ENCODE data around the gene METTL27.
A peak's percentile ranks its signal among the peaks of the same experiment; 100 is the strongest.
"Not testable (repeated sequence)": the region's sequence is repeated elsewhere in the genome, so short reads cannot be mapped to it uniquely, and the experiment has no call there.

The METTL27 gene

GRCh38 chr7:73842067-73842976 lies at the start of gene METTL27:
Gene METTL27, minus strand, starts transcription at chr7:73842516. Its CDS starts 376 bp downstream, at chr7:73842140.
- peak; percentile 91 for DNase-seq
- ATAC-seq, result peak; percentile 99

GRCh38 chr7:73891178-73891885 lies 49.0 kb upstream of the METTL27 start:
- DNase-seq (no peak), ATAC-seq (no peak)

- DNase-seq (no peak), ATAC-seq (no peak)
These were observed 48.3 kb upstream of the METTL27 start for GRCh38 chr7:73890555-73891147.

- DNase-seq (no peak), ATAC-seq (no peak)
These were observed 46.6 kb upstream of the METTL27 start for GRCh38 chr7:73888959-73889358.

- DNase-seq (no peak), ATAC-seq (no peak)
These were observed 45.4 kb upstream of the METTL27 start for GRCh38 chr7:73887762-73888161.

GRCh38 chr7:73885975-73886798 lies 43.9 kb upstream of the METTL27 start:
- no peak for ATAC-seq
- no peak for DNase-seq

- ATAC-seq (no peak), DNase-seq (no peak)
These were observed 43.2 kb upstream of the METTL27 start for GRCh38 chr7:73885433-73885974.

GRCh38 chr7:73884867-73885422 lies 42.6 kb upstream of the METTL27 start:
- ATAC-seq, DNase-seq: not testable (repeated sequence)

- DNase-seq (no peak), ATAC-seq (no peak)
These were observed 39.7 kb upstream of the METTL27 start for GRCh38 chr7:73882047-73882402.

- DNase-seq (no peak), ATAC-seq (peak; percentile 10)
These were observed 39.2 kb upstream of the METTL27 start for GRCh38 chr7:73881352-73882046.

- no peak for DNase-seq
- no peak for ATAC-seq
These were observed 38.5 kb upstream of the METTL27 start for GRCh38 chr7:73880755-73881328.

- ATAC-seq, result no peak
- DNase-seq, result no peak
These were observed 37.8 kb upstream of the METTL27 start for GRCh38 chr7:73879977-73880681.

GRCh38 chr7:73876973-73877372 lies 34.7 kb upstream of the METTL27 start:
- no peak for DNase-seq
- no peak for ATAC-seq

- no peak for ATAC-seq
These were observed 34.0 kb upstream of the METTL27 start for GRCh38 chr7:73876361-73876760.

GRCh38 chr7:73872056-73872908 lies 30.0 kb upstream of the METTL27 start:
- DNase-seq (no peak), ATAC-seq (no peak)

More at GRCh38 chr7:73876361-73876760, 34.0 kb upstream of the METTL27 start:
- DNase-seq, result no peak

GRCh38 chr7:73871163-73872011 lies 29.1 kb upstream of the METTL27 start:
- ATAC-seq (no peak), DNase-seq (no peak)

- ATAC-seq (no peak), DNase-seq (no peak)
These were observed 27.8 kb upstream of the METTL27 start for GRCh38 chr7:73870041-73870492.
